Activated CD8-positive, alpha-beta T cell treated with anti-CD3 and anti-CD28 coated beads for 36 hours (primary cell): ENCODE results near the gene YY1. TPM values are rescaled to one million over a fixed set of nuclear protein-coding genes. Genes with fewer than 3 reads are reported as not detected.
A peak's percentile ranks its signal among the peaks of the same experiment; 100 is the strongest.

Source experiments
- ATAC-seq: fragments of 200-7000 bp; cut with Tn5 transposase; one replicate; pipeline ENCODE4 v1.10.0; 2021; ENCODE audit warnings: mild to moderate bottlenecking, moderate library complexity
- CTCF ChIA-PET: fragments of 350-600 bp; sonication (Branson Sonifier 250); formaldehyde crosslinking; loops from one replicate; lab custom pipeline; 2021; ENCODE audit warnings: antibody characterized with exemption; lab: Charles Lee
- POLR2A ChIA-PET: fragments of 350-600 bp; sonication (Branson Sonifier 250); formaldehyde crosslinking; loops from one replicate; lab custom pipeline; 2021; ENCODE audit warnings: antibody characterized with exemption; lab: Charles Lee
- DNase-seq: peaks from one replicate; pipeline ENCODE4 v3.0.0-alpha.2; 2020
- H3K27ac Mint-ChIP-seq: one replicate; pipeline ENCODE4 v1.8.0; 2021; ENCODE audit warnings: mild to moderate bottlenecking, mixed read lengths
- H3K27me3 Mint-ChIP-seq: one replicate; pipeline ENCODE4 v1.8.0; 2021; ENCODE audit warnings: mixed read lengths
- H3K36me3 Mint-ChIP-seq: one replicate; pipeline ENCODE4 v1.8.0; 2021; ENCODE audit warnings: low read depth, mixed read lengths
- H3K4me1 Mint-ChIP-seq: one replicate; pipeline ENCODE4 v1.8.0; 2021; ENCODE audit warnings: low read depth, mixed read lengths
- H3K4me3 Mint-ChIP-seq: one replicate; pipeline ENCODE4 v1.8.0; 2021; ENCODE audit warnings: mild to moderate bottlenecking, moderate library complexity, mixed read lengths
- H3K9me3 Mint-ChIP-seq: one replicate; pipeline ENCODE4 v1.8.0; 2021; ENCODE audit warnings: mixed read lengths
- CTCF ChIP-seq: fragments of 200-600 bp; IDR thresholded peaks from one replicate; pipeline ENCODE4 v1.8.0; 2022; ENCODE audit warnings: antibody characterized with exemption, mild to moderate bottlenecking
- intact Hi-C: fragments of 100-400 bp; cut with micrococcal nuclease; formaldehyde crosslinking; loops from one replicate; pipeline ENCODE4 v1.10.0; 2022
- microRNA-seq: library from miRNA; unstranded; fragments of <30 nt; microRNA quantifications from one replicate; pipeline ENCODE4 v1.2.0, GENCODE V29; 2022; ENCODE audit warnings: borderline microRNAs expressed, borderline replicate concordance
- total RNA-seq, 2 experiments: library from RNA; stranded (reverse); gene quantifications; one replicate each; pipeline ENCODE4 v1.2.3, GENCODE V29; 2021

Gene YY1
- total RNA-seq, 2 experiments from 2014 or later, result 105 TPM

GRCh38 chr14:100329233-100330006, 90.5 kb downstream of the YY1 start:
- ATAC-seq, result no peak
- no peak for DNase-seq
- H3K36me3 Mint-ChIP-seq, result peaks cover 2% of the 10 kb centered on the region
- ChIA-PET POLR2A (interaction anchor here (0.6 to 1.1 kb wide), 4 partner anchors 15 to 1348 kb away, joined by 3 to 5 read pairs (median 3); no protein-coding TSS in a partner anchor), CTCF (no interaction called here)
- H3K27ac Mint-ChIP-seq, result no peak overlapping the region
- H3K27me3 Mint-ChIP-seq, result no peaks in the 10 kb centered on the region
- H3K4me3 Mint-ChIP-seq, result no peak overlapping the region
- intact Hi-C loops, result no loop called here
- no peaks in the 10 kb centered on the region for H3K9me3 Mint-ChIP-seq
- no peak for TF ChIP-seq CTCF
- no peaks in the 10 kb centered on the region for H3K4me1 Mint-ChIP-seq

GRCh38 chr14:100330007-100330344, 91.0 kb downstream of the YY1 start:
- Mint-ChIP-seq H3K4me1 (no peaks in the 10 kb centered on the region), H3K27me3 (no peaks in the 10 kb centered on the region), H3K4me3 (no peak overlapping the region), H3K27ac (no peak overlapping the region), H3K9me3 (no peaks in the 10 kb centered on the region), H3K36me3 (peaks cover 8% of the 10 kb centered on the region)
- ChIA-PET CTCF (no interaction called here), POLR2A (interaction anchor here (0.8 to 1.2 kb wide), 4 partner anchors 15 to 44 kb away, joined by 3 to 5 read pairs (median 3); no protein-coding TSS in a partner anchor)
- ATAC-seq (no peak), DNase-seq (no peak)
- intact Hi-C loops, result no loop called here
- no peak for TF ChIP-seq CTCF

- Mint-ChIP-seq H3K27ac (no peak overlapping the region), H3K27me3 (no peaks in the 10 kb centered on the region), H3K4me1 (no peaks in the 10 kb centered on the region), H3K9me3 (no peaks in the 10 kb centered on the region), H3K36me3 (peaks cover 10% of the 10 kb centered on the region), H3K4me3 (no peak overlapping the region)
- no peak for TF ChIP-seq CTCF
- DNase-seq (no peak), ATAC-seq (no peak)
- intact Hi-C loops, result no loop called here
- CTCF ChIA-PET, result no interaction called here
- POLR2A ChIA-PET, result interaction anchor here (0.8 to 1.2 kb wide), 5 partner anchors 9 to 45 kb away, joined by 3 to 6 read pairs (median 3); no protein-coding TSS in a partner anchor
Measured at GRCh38 chr14:100330388-100330931, 91.5 kb downstream of the YY1 start.

GRCh38 chr14:100332071-100332639, 93.2 kb downstream of the YY1 start:
- TF ChIP-seq CTCF, result no peak
- peaks cover 5% of the 10 kb centered on the region for H3K4me1 Mint-ChIP-seq
- no peaks in the 10 kb centered on the region for H3K27me3 Mint-ChIP-seq
- no peaks in the 10 kb centered on the region for H3K9me3 Mint-ChIP-seq
- no peak overlapping the region for H3K4me3 Mint-ChIP-seq
- no peak overlapping the region for H3K27ac Mint-ChIP-seq
- CTCF ChIA-PET, result interaction anchor here (0.9 to 1.7 kb wide), 2 partner anchors 14 to 52 kb away, joined by 3 to 5 read pairs; no protein-coding TSS in a partner anchor
- peaks cover 24% of the 10 kb centered on the region for H3K36me3 Mint-ChIP-seq
- intact Hi-C loops, result no loop called here
- peak; percentile 11 for ATAC-seq
- POLR2A ChIA-PET, result interaction anchor here (1.0 to 1.4 kb wide), 2 partner anchors 9 to 40 kb away, joined by 4 to 5 read pairs; partner anchors contain the start of gene SLC25A47
- no peak for DNase-seq

Small RNAs within 50 kb of the gene (microRNA-seq; reads per million reads assigned to microRNA genes)
- gene MIR345 (10.9 reads per million, percentile 35 among the genes with 10 or more reads in this experiment), gene MIR6764 (not detected)

Other genes with a start within 250 kb of the YY1 start
- 100 to 1,000 TPM; 340 to 351 TPM for gene EVL, start 173.7 kb upstream of the YY1 start, total RNA-seq
- gene DEGS2, start 79.5 kb upstream of the YY1 start, total RNA-seq, result 1 to 10 TPM; 2.6 to 3.1 TPM
- gene SLC25A29, start 67.3 kb downstream of the YY1 start, total RNA-seq, result 10 to 100 TPM; 23.6 to 24.7 TPM
- gene SLC25A47, start 84.2 kb downstream of the YY1 start, total RNA-seq, result not detected
- gene WDR25, start 137.3 kb downstream of the YY1 start, total RNA-seq, result 1 to 10 TPM; 6.2 to 7.5 TPM